K562 (cell line): Measurements from ENCODE around the gene OR2S2. TPM values are rescaled to one million over a fixed set of nuclear protein-coding genes. Genes with fewer than 3 reads are reported as not detected.

Experiments
- BACH1 ChIP-seq: fragments of 200-800 bp; sonication (Bioruptor generic); IDR thresholded peaks from 2 replicates; pipeline ENCODE4 v1.6.1; 2016; ENCODE audit warnings: missing genetic modification characterization, missing compliant biosample characterization
- BRCA1 ChIP-seq, 2 experiments: fragments of 450-650 bp in 1 of 2; sonication (generic) in 1 of 2; formaldehyde crosslinking in 1 of 2; IDR thresholded peaks; 2 replicates each; pipeline versions ENCODE4 v1.5.0 to v1.6.1; 2017 to 2020; ENCODE audit warnings: mild to moderate bottlenecking in 1 of 2, missing genetic modification reagents in 1 of 2
- E2F3 ChIP-seq: fragments of 250-450 bp; sonication (Bioruptor Pico); IDR thresholded peaks from 2 replicates; pipeline ENCODE4 v1.4.0; 2020; ENCODE audit warnings: mild to moderate bottlenecking
- E4F1 ChIP-seq: fragments of 250-450 bp; sonication (Bioruptor Pico); IDR thresholded peaks from 2 replicates; pipeline ENCODE4 v1.5.0; 2021; ENCODE audit warnings: mild to moderate bottlenecking, borderline replicate concordance
- JUNB ChIP-seq: fragments of 450-650 bp; formaldehyde crosslinking; conservative IDR thresholded peaks from 2 replicates; pipeline ENCODE4 v1.4.0; 2020; ENCODE audit warnings: mild to moderate bottlenecking
- MEF2A ChIP-seq: IDR thresholded peaks from 2 replicates; pipeline ENCODE4 v1.6.1; 2011; ENCODE audit warnings: low read depth, mild to moderate bottlenecking, low read length, moderate library complexity; ENCODE audit not compliant: control insufficient read depth
- MEIS2 ChIP-seq: fragments of 450-650 bp; IDR thresholded peaks from 2 replicates; pipeline ENCODE4 v1.6.1; 2014; ENCODE audit warnings: mild to moderate bottlenecking; ENCODE audit not compliant: partially characterized antibody
- NFYB ChIP-seq: IDR thresholded peaks from 2 replicates; pipeline ENCODE4 v1.6.1; 2011; ENCODE audit warnings: mild to moderate bottlenecking, moderate library complexity; ENCODE audit not compliant: insufficient read length; ENCODE audit errors: extremely low read depth
- PHB ChIP-seq: fragments of 250-450 bp; sonication (Bioruptor Pico); IDR thresholded peaks from 2 replicates; pipeline ENCODE4 v1.5.0; 2021
- RBBP5 ChIP-seq: fragments of 200-600 bp; sonication (generic); IDR thresholded peaks from 2 replicates; pipeline ENCODE4 v1.6.1; 2012; ENCODE audit warnings: borderline replicate concordance, mild to moderate bottlenecking, low read length, control low read depth, inconsistent platforms; ENCODE audit not compliant: insufficient read depth, poor library complexity, severe bottlenecking
- RUNX1 ChIP-seq: sonication (generic); IDR thresholded peaks from 2 replicates; pipeline ENCODE4 v1.6.1; 2016; ENCODE audit warnings: antibody characterized with exemption, low read depth
- SNRNP70 ChIP-seq: fragments of 200-400 bp; formaldehyde crosslinking; optimal IDR thresholded peaks from 2 replicates; pipeline ENCODE3; 2017; ENCODE audit warnings: low read depth, low read length
- TCF7L2 ChIP-seq: fragments of 150-350 bp; IDR thresholded peaks from 2 replicates; pipeline ENCODE4 v1.6.1; 2016; ENCODE audit warnings: low read depth, mild to moderate bottlenecking, low read length, moderate library complexity
- TCFL5 ChIP-seq: fragments of 250-450 bp; sonication (Bioruptor Pico); conservative IDR thresholded peaks from 2 replicates; pipeline ENCODE4 v1.6.1; 2021; ENCODE audit warnings: mild to moderate bottlenecking, moderate library complexity, matching md5 sums
- TRIM25 ChIP-seq: fragments of 450-650 bp; IDR thresholded peaks from 2 replicates; pipeline ENCODE4 v1.7.0; 2016; ENCODE audit warnings: borderline replicate concordance
- ZBTB34 ChIP-seq: fragments of 250-450 bp; sonication (Bioruptor Pico); IDR thresholded peaks from 2 replicates; pipeline ENCODE4 v1.8.0; 2021; ENCODE audit warnings: mild to moderate bottlenecking, moderate library complexity
- ZNF239 ChIP-seq: fragments of 250-450 bp; sonication (Bioruptor Pico); IDR thresholded peaks from 2 replicates; pipeline ENCODE4 v1.4.0; 2020; ENCODE audit warnings: mild to moderate bottlenecking
- ZNF282 ChIP-seq: sonication (generic); formaldehyde crosslinking; IDR thresholded peaks from 2 replicates; pipeline ENCODE4 v1.8.1; 2023; ENCODE audit warnings: missing genetic modification reagents
- ZNF398 ChIP-seq: fragments of 250-450 bp; sonication (Bioruptor Pico); IDR thresholded peaks from 2 replicates; pipeline ENCODE4 v1.8.0; 2021; ENCODE audit warnings: moderate library complexity, mild to moderate bottlenecking, inconsistent platforms
- polyA plus RNA-seq, 8 experiments: library from polyadenylated mRNA; depleted of rRNA in 4 of 8; stranded (reverse) in 5 of 8; unstranded in 3 of 8; fragments of >200 nt; fragmentation: Nextera tagmentation in 2 of 8; fragmentation: Illumina TruSeq in 1 of 8; extraction: Ambion mirVana in 2 of 8; extraction: Trizol in 1 of 8; gene quantifications; 2 replicates each; pipeline versions ENCODE4 v1.2.1 to v1.2.3, GENCODE V29; 2011 to 2014; ENCODE audit warnings: inconsistent platforms in 1 of 8, missing spikeins in 1 of 8
- total RNA-seq, 7 experiments: library from RNA; depleted of rRNA in 6 of 7; stranded (reverse); fragments of >200 nt in 6 of 7; fragmentation: Illumina TruSeq in 2 of 7; extraction: Trizol in 2 of 7; gene quantifications; 2 replicates each; pipeline versions ENCODE4 v1.2.1 to v1.2.3, GENCODE V29; 2011 to 2021; ENCODE audit warnings: low replicate concordance in 1 of 7

The OR2S2 gene
- total and polyA plus RNA-seq, 9 of the 15 experiments (the other 6 are each of a cell fraction or from before 2014, with no cell fraction given): not detected

GRCh38 chr9:35914301-35914807 lies 43.6 kb downstream of the OR2S2 start (continued):
- TF ChIP-seq E4F1 (CRISPR knock-in tag): no peak
- TF ChIP-seq ZNF282 (CRISPR knock-in tag): no peak
- no peak for TF ChIP-seq TCF7L2
- TF ChIP-seq MEF2A: 0 out of 2 replicates have a peak, but pooled peaks have one; percentile 4
- TF ChIP-seq TCFL5 (CRISPR knock-in tag): no peak
- no peak for TF ChIP-seq RUNX1
- no peak for TF ChIP-seq JUNB (CRISPR knock-in tag)
- TF ChIP-seq E2F3: peak; percentile 23; the same call in 1 of the 2 replicates
- no peak for TF ChIP-seq SNRNP70
- no peak for TF ChIP-seq TRIM25
- TF ChIP-seq ZNF239 (CRISPR knock-in tag): no peak
- TF ChIP-seq RBBP5: no peak
- no peak for TF ChIP-seq BRCA1 (IDR thresholded peaks at IDR 0.05)
- no peak for TF ChIP-seq BRCA1 (CRISPR knock-in tag; IDR thresholded peaks at IDR 0.05)
- TF ChIP-seq BACH1 (tag): no peak
- TF ChIP-seq PHB (CRISPR knock-in tag): no peak
- TF ChIP-seq NFYB: no peak
- no peak for TF ChIP-seq MEIS2
- TF ChIP-seq ZNF398: no peak
- TF ChIP-seq ZBTB34 (CRISPR knock-in tag): no peak
